HEK293 (cell line): ENCODE measurements around the gene TMEM229B.
A peak's percentile ranks its signal among the peaks of the same experiment; 100 is the strongest.

Experiments
- CTCF ChIA-PET: fragments of 350-600 bp; formaldehyde crosslinking; extraction: SDS; loops from one replicate; lab custom pipeline; 2021; ENCODE audit warnings: antibody characterized with exemption; lab: Yijun Ruan, JAX
- POLR2A ChIA-PET: fragments of 300-600 bp; formaldehyde crosslinking; extraction: SDS; loops from one replicate; lab custom pipeline; 2020; ENCODE audit warnings: antibody characterized with exemption, inconsistent platforms; lab: Yijun Ruan, JAX
- H3K27ac ChIP-seq: fragments of 200-500 bp; sonication (Bioruptor generic); 2 replicates; pipeline ENCODE4 v1.5.1; 2014; ENCODE audit warnings: low read depth, low read length, control low read depth, inconsistent platforms; ENCODE audit errors: extremely low read depth
- H3K36me3 ChIP-seq, 2 experiments: fragments of 200-500 bp in 1 of 2; sonication (Bioruptor generic) in 1 of 2; 1 replicate in 1 of 2; 2 replicates in 1 of 2; pipeline ENCODE4 v1.5.1; 2014 to 2017; ENCODE audit warnings: inconsistent platforms in 2 of 2, low read length in 2 of 2; ENCODE audit not compliant: control insufficient read depth in 2 of 2, insufficient read depth in 1 of 2
- H3K4me1 ChIP-seq: fragments of 200-500 bp; sonication (Bioruptor generic); 2 replicates; pipeline ENCODE4 v1.5.1; 2014; ENCODE audit warnings: mild to moderate bottlenecking, low read length, inconsistent platforms; ENCODE audit not compliant: control insufficient read depth, insufficient read depth
- H3K4me3 ChIP-seq: 2 replicates; pipeline ENCODE4 v1.5.1; 2011; ENCODE audit warnings: low read depth, mild to moderate bottlenecking, control low read depth, low read length, moderate library complexity
- H3K9me3 ChIP-seq: fragments of 200-500 bp; sonication (Bioruptor generic); 2 replicates; pipeline ENCODE4 v1.5.1; 2014; ENCODE audit warnings: low read depth, low read length, inconsistent platforms; ENCODE audit not compliant: control insufficient read depth, insufficient read depth
- GLI2 ChIP-seq: fragments of 450-650 bp; formaldehyde crosslinking; IDR thresholded peaks from 2 replicates; pipeline ENCODE4; 2017; ENCODE audit warnings: missing biosample characterization, missing genetic modification characterization, low read depth, borderline replicate concordance
- MEIS1 ChIP-seq: sonication (generic); formaldehyde crosslinking; IDR thresholded peaks from 2 replicates; pipeline ENCODE4 v1.8.1; 2022; ENCODE audit warnings: missing genetic modification reagents, mild to moderate bottlenecking, borderline replicate concordance
- MYNN ChIP-seq: fragments of 450-650 bp; formaldehyde crosslinking; IDR thresholded peaks from 2 replicates; pipeline ENCODE4 v1.5.1; 2016; ENCODE audit warnings: missing biosample characterization, missing genetic modification characterization, borderline replicate concordance
- SP2 ChIP-seq: fragments of 450-650 bp; formaldehyde crosslinking; IDR thresholded peaks from 2 replicates; pipeline ENCODE4 v1.5.1; 2016; ENCODE audit warnings: missing biosample characterization, missing genetic modification characterization
- WT1 ChIP-seq: fragments of 450-650 bp; formaldehyde crosslinking; IDR thresholded peaks from 2 replicates; pipeline ENCODE4 v1.5.1; 2016; ENCODE audit warnings: missing biosample characterization, missing genetic modification characterization
- ZBTB1 ChIP-seq: fragments of 450-650 bp; formaldehyde crosslinking; IDR thresholded peaks from 2 replicates; pipeline ENCODE4 v1.5.1; 2016; ENCODE audit warnings: missing biosample characterization, missing genetic modification characterization
- ZBTB11 ChIP-seq: fragments of 450-650 bp; formaldehyde crosslinking; conservative IDR thresholded peaks from 2 replicates; pipeline ENCODE4 v1.5.1; 2016; ENCODE audit warnings: low read depth, missing biosample characterization, missing genetic modification characterization
- ZBTB26 ChIP-seq: fragments of 450-650 bp; formaldehyde crosslinking; optimal IDR thresholded peaks from 2 replicates; pipeline ENCODE3; 2016; ENCODE audit warnings: missing biosample characterization, mild to moderate bottlenecking, missing genetic modification characterization
- ZBTB8A ChIP-seq: fragments of 450-650 bp; formaldehyde crosslinking; IDR thresholded peaks from 2 replicates; pipeline ENCODE4 v1.5.1; 2016; ENCODE audit warnings: missing biosample characterization, missing genetic modification characterization
- ZFHX2 ChIP-seq: fragments of 450-650 bp; formaldehyde crosslinking; conservative IDR thresholded peaks from 2 replicates; pipeline ENCODE4 v1.5.1; 2016; ENCODE audit warnings: missing biosample characterization, missing genetic modification characterization
- ZNF335 ChIP-seq: fragments of 450-650 bp; formaldehyde crosslinking; conservative IDR thresholded peaks from 2 replicates; pipeline ENCODE4 v1.5.1; 2016; ENCODE audit warnings: missing biosample characterization, missing genetic modification characterization
- ZNF426 ChIP-seq: fragments of 450-650 bp; formaldehyde crosslinking; IDR thresholded peaks from 2 replicates; pipeline ENCODE4 v1.5.1; 2017; ENCODE audit warnings: missing biosample characterization, missing genetic modification characterization, mild to moderate bottlenecking, inconsistent platforms, moderate library complexity
- ZNF48 ChIP-seq: fragments of 450-650 bp; formaldehyde crosslinking; IDR thresholded peaks from 2 replicates; pipeline ENCODE4 v1.5.1; 2016; ENCODE audit warnings: missing biosample characterization, missing genetic modification characterization
- ZNF585B ChIP-seq: fragments of 450-650 bp; formaldehyde crosslinking; IDR thresholded peaks from 2 replicates; pipeline ENCODE4 v1.5.1; 2016; ENCODE audit warnings: missing biosample characterization, missing genetic modification characterization
- ZNF626 ChIP-seq: fragments of 450-650 bp; sonication (Bioruptor Pico); formaldehyde crosslinking; IDR thresholded peaks from 2 replicates; pipeline ENCODE4 v1.5.1; 2018; ENCODE audit warnings: missing biosample characterization, missing genetic modification characterization, inconsistent platforms
- ZNF704 ChIP-seq: fragments of 450-650 bp; formaldehyde crosslinking; IDR thresholded peaks from 2 replicates; pipeline ENCODE4 v1.5.1; 2016; ENCODE audit warnings: missing biosample characterization, missing genetic modification characterization
- ZSCAN18 ChIP-seq: fragments of 450-650 bp; formaldehyde crosslinking; IDR thresholded peaks from 2 replicates; pipeline ENCODE4 v1.5.1; 2016; ENCODE audit warnings: missing biosample characterization, missing genetic modification characterization
- ZSCAN5A ChIP-seq: fragments of 450-650 bp; formaldehyde crosslinking; IDR thresholded peaks from 2 replicates; pipeline ENCODE4 v1.5.1; 2016; ENCODE audit warnings: missing biosample characterization, missing genetic modification characterization

Gene TMEM229B

GRCh38 chr14:67516676-67517075 is 28.2 kb upstream of the TMEM229B start:
- Histone ChIP-seq H3K4me3 (no peak overlapping the region), H3K36me3 (no peaks in the 10 kb centered on the region), H3K9me3 (no peaks in the 10 kb centered on the region), H3K4me1 (no peaks in the 10 kb centered on the region), H3K27ac (no peak overlapping the region)
- ChIA-PET CTCF (interaction anchor here (0.7 to 2.1 kb wide), 6 partner anchors 10 to 188 kb away, joined by 3 to 22 read pairs (median 6); no protein-coding TSS in a partner anchor), POLR2A (no interaction called here)
- no peak for TF ChIP-seq ZNF704 (tag by site-specific recombination)
- TF ChIP-seq ZSCAN18 (tag by site-specific recombination), result no peak
- no peak for TF ChIP-seq ZNF426 (tag by site-specific recombination)

GRCh38 chr14:67515386-67516079 is 27.0 kb upstream of the TMEM229B start:
- ChIA-PET POLR2A (no interaction called here), CTCF (interaction anchor here (2.1 kb wide), 1 partner anchor 11 kb away, joined by 22 read pairs; no protein-coding TSS in a partner anchor)
- TF ChIP-seq ZNF626 (tag by site-specific recombination) (no peak), MEIS1 (CRISPR knock-in tag) (no peak), ZBTB8A (tag by site-specific recombination) (peak; percentile 39), SP2 (tag by site-specific recombination) (no peak), ZNF48 (no peak), ZNF585B (tag by site-specific recombination) (no peak), ZBTB11 (tag by site-specific recombination) (peak; percentile 58; the same call in 1 of the 2 replicates), GLI2 (tag by site-specific recombination) (no peak), MYNN (tag by site-specific recombination) (no peak), ZBTB1 (no peak), ZNF335 (tag by site-specific recombination) (peak; percentile 90), WT1 (tag by site-specific recombination) (no peak), ZBTB26 (tag by site-specific recombination) (peak; percentile 6), ZFHX2 (tag by site-specific recombination) (no peak), ZSCAN5A (no peak)
- Histone ChIP-seq H3K4me1 (no peaks in the 10 kb centered on the region), H3K36me3 (no peaks in the 10 kb centered on the region), H3K4me3 (peak overlapping the region; percentile 61), H3K9me3 (no peaks in the 10 kb centered on the region), H3K27ac (peak overlapping the region; percentile 57; the same call in 1 of the 2 replicates)
